ENCODE results near the gene GFPT1.

GFPT1 gene

GRCh38 chr2:69308338-69308737, 78.7 kb downstream of the GFPT1 start:
- H3K4me3 ChIP-seq (ENCODE audit: low read depth, low read length), result no peak overlapping the region
- TF ChIP-seq, protein P1, sequence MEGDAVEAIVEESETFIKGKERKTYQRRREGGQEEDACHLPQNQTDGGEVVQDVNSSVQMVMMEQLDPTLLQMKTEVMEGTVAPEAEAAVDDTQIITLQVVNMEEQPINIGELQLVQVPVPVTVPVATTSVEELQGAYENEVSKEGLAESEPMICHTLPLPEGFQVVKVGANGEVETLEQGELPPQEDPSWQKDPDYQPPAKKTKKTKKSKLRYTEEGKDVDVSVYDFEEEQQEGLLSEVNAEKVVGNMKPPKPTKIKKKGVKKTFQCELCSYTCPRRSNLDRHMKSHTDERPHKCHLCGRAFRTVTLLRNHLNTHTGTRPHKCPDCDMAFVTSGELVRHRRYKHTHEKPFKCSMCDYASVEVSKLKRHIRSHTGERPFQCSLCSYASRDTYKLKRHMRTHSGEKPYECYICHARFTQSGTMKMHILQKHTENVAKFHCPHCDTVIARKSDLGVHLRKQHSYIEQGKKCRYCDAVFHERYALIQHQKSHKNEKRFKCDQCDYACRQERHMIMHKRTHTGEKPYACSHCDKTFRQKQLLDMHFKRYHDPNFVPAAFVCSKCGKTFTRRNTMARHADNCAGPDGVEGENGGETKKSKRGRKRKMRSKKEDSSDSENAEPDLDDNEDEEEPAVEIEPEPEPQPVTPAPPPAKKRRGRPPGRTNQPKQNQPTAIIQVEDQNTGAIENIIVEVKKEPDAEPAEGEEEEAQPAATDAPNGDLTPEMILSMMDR (IDR thresholded peaks at IDR 0.05; ENCODE audit: low read depth, low read length), result no peak

GRCh38 chr2:69307579-69308064, 79.4 kb downstream of the GFPT1 start:
- no peak overlapping the region; the same call in 1 of the 2 replicates for H3K4me3 ChIP-seq (ENCODE audit: low read depth, low read length)
- TF ChIP-seq, protein P1 (IDR thresholded peaks at IDR 0.05; ENCODE audit: low read depth, low read length), result peak; percentile 63; the same call in 1 of the 2 replicates

DNA sequence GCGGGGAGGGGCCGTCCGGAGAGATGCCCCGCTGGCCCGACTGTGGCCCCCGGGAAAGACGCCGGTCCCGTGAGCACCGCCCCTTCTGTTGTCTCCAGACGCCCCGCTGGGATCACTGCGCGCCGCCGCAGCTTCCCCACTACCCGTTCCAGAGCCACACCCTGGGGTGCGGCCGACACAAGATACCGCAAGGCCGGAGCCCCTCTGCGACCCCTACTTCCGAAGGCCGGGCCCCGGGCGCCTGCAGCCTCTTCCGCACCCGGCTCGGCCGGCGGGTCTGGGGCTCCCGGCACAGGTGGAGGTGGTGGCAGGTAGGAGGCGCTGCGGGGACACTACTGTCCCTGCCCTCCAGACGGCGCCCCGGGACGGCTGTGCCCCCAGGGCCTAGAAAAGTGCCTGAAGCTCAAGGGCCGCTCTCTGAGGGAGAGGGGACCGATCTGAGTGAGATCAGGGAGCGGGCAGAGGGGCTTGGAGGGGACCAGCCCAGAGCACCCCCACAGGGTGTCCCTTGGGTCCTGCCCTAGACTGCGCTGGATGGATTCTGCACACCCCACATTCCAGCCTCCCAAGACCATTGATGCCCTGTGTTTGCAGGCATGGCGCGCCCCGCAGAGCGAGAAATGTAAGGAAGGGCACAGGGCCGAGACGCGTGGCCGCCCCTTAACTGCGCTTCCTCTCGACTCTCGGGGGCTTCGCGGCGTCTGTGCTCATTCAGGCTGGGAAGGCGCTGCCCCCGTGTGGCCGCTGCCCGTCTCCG, 80.0 kb downstream of the GFPT1 start:
- TF ChIP-seq, protein P1 (IDR thresholded peaks at IDR 0.05; ENCODE audit: low read depth, low read length), result peak; percentile 30; the same call in 1 of the 2 replicates

GRCh38 chr2:69306393-69306821, 80.6 kb downstream of the GFPT1 start:
- TF ChIP-seq, protein P1 (IDR thresholded peaks at IDR 0.05; ENCODE audit: low read depth, low read length), result no peak
- peak overlapping the region; percentile 58 for H3K4me3 ChIP-seq (ENCODE audit: low read depth, low read length)

More for the DNA sequence above, 80.0 kb downstream of the GFPT1 start:
- peak overlapping the region; percentile 58 for H3K4me3 ChIP-seq (ENCODE audit: low read depth, low read length)

DNA sequence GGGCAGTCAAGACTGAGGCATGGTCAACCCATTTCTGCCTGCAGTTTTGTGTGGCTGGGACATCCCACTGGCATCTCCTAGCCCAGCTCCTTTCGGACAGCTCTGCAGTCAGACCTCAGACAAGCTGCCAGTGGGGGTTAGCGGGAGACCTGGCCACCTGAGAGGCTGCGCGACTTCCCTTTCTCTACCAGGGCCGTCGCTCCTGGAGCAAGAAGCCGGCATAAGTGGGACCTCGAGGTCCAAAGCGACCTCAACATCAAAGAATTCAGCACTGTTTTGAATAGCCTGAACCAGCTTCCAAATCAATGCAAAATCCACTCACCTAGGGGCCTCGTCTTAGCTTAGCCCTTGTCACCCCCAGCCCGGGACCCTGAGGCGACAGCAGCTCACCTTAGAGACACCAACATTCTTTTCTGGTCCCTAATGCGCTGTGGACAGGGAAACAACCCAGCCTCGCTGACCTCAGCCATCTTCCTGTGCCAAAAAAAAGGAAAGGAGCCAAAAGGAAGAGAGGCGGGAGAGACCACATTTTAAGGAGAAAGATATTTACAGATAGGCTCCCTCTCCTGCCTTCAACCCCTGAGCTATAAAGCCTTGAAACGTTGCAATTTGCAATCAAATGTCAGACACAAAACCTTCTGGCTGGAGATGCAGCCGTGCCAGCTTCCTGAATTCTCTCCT, 81.2 kb downstream of the GFPT1 start:
- no peak overlapping the region for H3K4me3 ChIP-seq (ENCODE audit: low read depth, low read length)
- TF ChIP-seq, protein P1 (IDR thresholded peaks at IDR 0.05; ENCODE audit: low read depth, low read length), result no peak

DNA sequence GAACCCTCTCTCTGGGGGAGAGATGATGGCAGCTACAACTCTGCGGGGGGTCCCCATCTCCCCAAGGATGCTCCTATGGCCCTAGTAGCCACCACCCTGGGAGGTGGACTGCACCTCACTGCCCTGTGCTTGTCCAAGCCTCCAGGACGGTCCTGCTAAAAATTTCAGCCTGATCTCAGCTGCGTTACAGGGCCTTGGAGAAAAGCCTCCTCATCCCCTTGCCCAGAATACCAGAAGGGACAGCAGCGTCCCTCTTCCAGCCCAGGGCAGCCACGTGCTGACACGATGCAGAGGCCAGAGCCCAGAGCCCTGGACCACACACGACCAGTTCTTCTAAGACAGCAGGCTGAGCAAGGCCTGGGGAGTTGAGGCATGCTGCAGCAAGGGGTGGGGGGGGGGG, 81.9 kb downstream of the GFPT1 start:
- TF ChIP-seq, protein P1 (IDR thresholded peaks at IDR 0.05; ENCODE audit: low read depth, low read length), result no peak
- no peak overlapping the region for H3K4me3 ChIP-seq (ENCODE audit: low read depth, low read length)

- TF ChIP-seq, protein P1 (IDR thresholded peaks at IDR 0.05; ENCODE audit: low read depth, low read length), result no peak
- H3K4me3 ChIP-seq (ENCODE audit: low read depth, low read length), result no peak overlapping the region
Measured at GRCh38 chr2:69304656-69305055, 82.4 kb downstream of the GFPT1 start.
